NCI-H1436 treated with DMSO at 0.1 percent for 48 hours (cell line): ENCODE measurements around the gene TM9SF1.

Experiments used
- DNase-seq: peaks from one replicate; lab custom pipeline; 2025; lab: John Stamatoyannopoulos, UW

Gene TM9SF1

GRCh38 chr14:24197056-24197450 is 1.8 kb upstream of the TM9SF1 start:
- DNase-seq = no peak

GRCh38 chr14:24196071-24197055 is 1.1 kb upstream of the TM9SF1 start:
- DNase-seq = no peak

- DNase-seq = no peak
These were observed 412 bp downstream of the TM9SF1 start for GRCh38 chr14:24194873-24195185.

- no peak for DNase-seq
These were observed 912 bp downstream of the TM9SF1 start for GRCh38 chr14:24194186-24194872.

DNA sequence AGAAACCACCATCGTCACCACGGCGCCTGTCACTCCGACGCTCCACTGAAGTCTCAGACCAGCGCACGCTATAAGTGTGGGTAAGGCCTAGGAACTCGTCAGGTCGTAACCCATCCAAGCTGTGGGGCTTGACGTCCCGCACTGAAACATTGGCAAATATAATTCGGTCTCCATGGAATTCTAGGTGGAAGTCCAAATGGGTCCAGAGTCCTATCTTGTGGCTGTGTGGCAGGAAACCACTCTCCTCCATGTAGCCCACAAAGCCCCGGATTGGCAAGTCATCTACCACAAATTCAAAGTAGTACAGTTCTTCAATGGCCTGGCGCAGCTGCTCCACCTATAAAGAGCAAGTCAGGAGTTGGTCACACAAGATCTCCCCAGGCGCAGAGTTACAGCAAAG is 2.3 kb downstream of the TM9SF1 start:
- no peak for DNase-seq

DNA sequence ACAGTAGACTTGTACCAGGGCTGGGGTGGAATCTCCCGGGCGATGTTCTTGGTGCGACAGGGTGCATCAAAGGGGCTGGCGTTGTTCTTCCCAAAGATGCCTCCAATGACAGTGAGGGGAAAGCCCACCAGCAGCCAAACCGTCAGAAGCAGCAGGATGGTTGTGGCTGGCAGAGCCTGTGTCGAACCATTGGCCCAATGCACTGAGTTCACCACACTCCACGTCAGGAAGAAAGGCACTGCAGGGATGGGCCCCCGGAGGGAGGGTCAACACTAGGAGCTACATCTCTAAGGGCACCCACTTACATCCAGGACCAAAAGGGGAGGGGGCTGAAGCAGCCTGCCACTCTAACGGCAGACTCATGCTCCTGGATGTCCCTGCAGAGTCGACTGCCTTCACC is 4.8 kb downstream of the TM9SF1 start:
- DNase-seq = no peak

DNA sequence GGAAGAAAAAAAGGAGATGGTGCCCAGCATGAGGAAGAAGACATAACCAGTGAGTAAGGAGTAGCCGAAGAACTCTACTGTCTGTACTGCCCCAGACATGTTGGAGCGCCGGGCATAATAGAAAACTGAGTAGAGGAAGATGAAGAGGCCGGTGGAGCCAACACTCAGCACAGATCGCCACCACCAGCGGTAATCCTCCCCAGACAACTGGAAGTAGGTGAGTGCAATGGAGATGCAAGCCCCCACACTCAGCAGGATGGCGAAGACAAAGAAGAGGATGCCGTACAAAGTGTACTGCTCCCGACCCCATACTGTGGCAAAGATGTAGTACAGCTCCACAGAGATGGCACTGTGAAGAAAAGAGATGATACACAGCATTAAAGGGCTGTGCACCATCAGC is 5.8 kb downstream of the TM9SF1 start:
- DNase-seq = no peak

DNA sequence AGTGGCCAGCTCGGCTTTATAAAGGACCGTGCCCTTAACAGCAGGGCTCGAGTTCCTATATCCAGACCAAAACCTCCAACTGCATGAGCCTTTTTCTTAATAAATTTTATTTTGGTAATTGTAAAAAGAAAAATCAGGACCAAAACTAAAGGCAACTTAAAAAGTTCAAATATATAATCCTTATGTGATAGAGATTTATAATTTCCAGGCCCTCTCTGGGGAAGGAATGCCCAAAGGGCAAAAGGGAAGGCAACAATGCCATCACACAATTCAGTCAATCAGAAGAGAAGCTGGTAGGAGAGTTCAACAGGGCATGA is 6.2 kb downstream of the TM9SF1 start:
- no peak for DNase-seq

DNA sequence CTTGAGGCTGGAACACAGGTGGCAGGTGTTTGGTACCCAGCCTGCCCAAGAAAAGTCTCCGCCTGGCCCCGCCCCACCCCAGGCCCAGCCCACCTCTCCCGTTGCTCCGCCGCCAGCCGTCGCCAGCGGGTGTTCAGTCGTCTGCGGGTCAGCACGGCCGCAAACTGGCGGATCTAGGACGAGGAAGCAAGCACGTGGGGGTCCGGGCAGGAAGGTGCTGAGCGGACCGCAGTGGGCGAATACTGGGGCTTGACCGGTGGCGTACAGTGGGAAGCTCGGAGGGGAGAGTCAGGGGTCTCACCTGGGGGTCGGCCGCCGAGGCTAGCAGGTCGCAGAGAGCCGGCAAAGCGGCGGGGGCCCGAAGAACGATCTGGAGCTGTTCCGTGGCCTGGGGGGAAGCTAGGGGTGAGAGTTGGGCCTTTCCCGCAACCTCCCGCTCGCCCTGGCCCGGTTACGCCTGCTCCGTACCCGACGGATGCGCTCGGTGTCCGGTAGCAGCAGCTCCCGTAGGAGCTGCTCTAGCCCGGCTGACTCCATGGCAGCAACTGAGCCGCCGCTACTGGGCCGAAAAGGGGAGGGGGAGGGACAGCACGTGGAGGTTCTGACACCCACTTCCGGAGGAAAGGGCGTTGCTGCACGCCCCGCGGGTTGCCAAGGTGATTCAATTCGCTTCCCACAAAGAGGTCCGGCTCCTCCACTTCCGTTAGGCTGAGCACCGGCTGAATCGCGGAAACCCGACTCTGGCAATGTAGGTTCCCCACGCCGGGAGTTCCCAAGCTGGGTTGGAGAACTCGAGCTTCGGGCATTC is 6.8 kb downstream of the TM9SF1 start, which contains the start of gene IPO4:
IPO4 (minus strand) TSS at position 566 of the 808 bp plus-strand sequence; CDS start at position 537, 29 bp downstream.
- DNase-seq = peak; percentile 91

- DNase-seq = no peak
These were observed 7.7 kb downstream of the TM9SF1 start for GRCh38 chr14:24187539-24187915.

- DNase-seq = no peak
These were observed 8.3 kb downstream of the TM9SF1 start for GRCh38 chr14:24186831-24187538.

- DNase-seq = no peak
These were observed 9.5 kb downstream of the TM9SF1 start for GRCh38 chr14:24185741-24186140.

- DNase-seq = no peak
These were observed 10.2 kb downstream of the TM9SF1 start for GRCh38 chr14:24185026-24185425.

DNA sequence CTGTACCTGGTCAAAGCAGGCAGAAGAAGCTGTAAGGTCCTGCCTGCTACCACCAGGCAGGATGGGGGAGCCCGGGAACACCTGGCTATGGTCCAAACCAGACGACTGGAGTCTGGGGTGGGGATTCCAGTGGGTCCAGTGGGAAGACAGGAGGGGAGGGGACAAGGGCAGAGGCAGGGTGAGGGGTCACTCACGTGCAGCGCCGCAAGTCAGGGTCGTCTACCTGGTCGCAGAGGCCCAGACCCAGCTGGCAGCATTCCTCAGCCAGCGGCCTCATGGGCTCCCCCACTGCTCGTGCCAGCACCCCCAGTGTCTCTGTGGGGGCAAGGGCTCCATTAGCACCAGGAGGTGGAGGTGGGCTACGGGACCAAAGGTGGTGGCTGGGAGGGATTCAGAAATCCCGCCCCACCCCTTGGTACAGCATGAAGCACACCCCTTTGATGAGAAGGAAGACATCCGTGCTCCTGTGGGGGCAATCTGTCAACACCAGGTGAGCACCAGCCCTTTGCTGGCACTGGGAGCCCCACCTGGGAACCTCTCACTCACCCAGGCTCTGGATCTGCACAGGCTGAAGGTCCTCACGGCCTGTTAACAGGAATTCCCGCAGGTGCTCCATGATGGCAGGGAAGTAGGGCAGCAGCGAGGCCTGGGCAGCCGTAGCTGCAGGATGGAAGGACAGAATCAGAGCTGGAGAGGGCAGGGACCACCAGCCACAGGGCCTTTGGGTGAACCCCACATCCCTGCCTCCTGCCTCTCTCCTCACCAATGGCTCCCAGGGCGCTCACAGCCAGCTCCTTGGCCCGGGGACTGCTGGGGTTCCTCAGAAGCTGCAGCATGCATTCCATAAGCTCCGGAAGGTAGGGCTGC is 10.9 kb downstream of the TM9SF1 start:
- no peak for DNase-seq

DNA sequence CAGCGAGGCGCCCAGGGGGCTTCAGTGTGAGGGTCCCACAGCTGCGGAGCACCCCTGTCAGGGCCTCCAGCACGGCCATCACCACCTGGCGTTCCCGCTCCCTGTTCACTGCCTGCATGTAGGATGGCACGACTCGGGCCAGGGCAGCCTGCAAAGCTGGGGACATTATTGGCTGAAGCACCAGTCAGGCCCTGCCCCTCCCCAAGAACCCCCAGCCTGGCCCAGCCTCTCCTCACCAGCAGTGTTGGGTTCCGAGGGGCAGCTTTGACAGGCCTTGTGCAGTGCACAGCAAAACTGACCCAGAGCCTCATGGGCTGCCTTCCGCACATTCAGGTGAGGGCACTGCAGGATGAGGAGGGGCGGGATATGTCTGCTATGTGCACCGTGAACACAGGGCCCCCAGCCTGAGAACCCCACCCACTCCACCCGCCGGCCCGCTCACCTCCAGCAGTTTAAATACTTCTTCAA is 12.2 kb downstream of the TM9SF1 start:
- DNase-seq = no peak

DNA sequence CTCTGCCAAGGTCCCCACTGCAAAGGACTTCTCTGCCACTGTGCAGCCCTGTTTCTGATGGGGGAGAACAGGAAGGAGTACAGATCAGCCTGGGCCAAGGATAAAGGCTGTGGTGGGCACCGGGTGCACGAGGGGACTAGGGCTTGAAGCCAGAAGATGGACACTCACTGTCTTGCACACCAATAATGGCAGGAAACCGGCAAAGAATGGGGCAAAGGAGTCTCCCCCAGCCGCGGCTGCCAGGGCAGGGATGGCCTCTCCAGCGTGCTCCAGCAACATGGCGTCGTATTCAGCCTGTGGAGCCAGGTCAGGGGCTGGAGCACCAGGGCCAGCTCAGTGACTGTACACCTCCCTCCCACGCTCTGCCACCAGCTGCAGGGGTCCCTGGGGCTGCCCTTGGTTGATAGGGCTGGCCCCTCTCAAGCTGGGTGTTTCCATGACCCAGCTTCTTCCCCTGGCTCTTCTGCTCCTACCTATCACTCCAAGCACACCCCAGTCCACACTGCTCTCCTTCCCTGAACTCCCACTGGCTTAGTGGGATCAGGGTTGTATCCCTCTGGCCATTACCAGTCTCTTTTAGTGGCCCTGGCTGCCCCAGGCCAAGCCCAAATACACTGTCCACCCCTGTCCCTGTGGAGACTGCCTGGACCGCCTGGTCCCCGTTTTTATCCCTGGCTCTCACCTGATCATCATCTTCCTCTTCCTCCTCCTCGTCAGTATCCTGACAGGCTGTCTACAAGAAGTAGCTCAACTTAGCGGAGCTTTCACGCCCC is 12.9 kb downstream of the TM9SF1 start:
- no peak for DNase-seq

GRCh38 chr14:24181371-24182077 is 13.7 kb downstream of the TM9SF1 start:
- DNase-seq = no peak

DNA sequence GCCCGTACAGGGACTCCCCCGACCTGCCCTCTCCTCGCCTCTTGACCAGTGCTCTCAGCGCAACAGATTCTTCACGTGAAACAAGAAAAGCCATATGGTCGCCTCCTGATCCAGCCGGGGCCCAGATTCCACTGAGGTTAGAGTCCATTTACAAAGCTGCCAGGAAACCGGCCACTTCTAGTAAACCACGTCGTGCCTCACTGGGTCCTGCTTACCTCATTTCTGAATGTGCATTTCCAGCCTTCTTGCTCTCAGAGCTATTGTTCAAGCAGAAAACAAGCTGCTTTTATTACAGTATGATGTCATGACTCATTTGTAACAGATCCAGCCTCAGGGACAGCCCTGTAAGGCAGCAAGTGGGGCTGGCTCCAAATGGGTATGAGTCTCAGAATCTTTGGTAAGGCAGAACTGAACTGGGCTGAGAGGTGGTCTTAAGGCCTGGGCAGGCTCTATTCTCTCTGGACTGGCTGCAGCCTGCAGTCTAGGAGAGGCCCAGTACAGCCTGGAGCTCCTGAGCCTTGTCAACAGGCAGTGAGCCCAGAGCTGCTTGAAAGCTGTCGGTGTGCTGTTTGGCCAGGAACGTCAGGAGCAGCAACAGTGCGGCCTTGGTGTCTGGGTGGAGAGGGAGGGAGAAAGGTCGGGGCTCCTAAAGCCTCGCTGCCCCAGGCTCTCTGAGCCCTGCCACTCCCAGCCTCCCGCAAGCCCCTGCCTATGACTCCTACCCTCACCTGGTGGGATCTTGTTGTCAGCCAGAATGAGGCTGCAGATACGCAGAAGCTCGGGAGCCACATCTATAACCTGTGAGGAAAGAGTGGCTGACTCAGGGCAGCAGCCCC is 15.1 kb downstream of the TM9SF1 start:
- no peak for DNase-seq
